Ecto neural progenitor cell (in vitro differentiated cells): ENCODE data around the gene INF2.

Source experiments
- DNase-seq: peaks from one replicate; pipeline ENCODE4 v3.0.0-alpha.2; 2018; ENCODE audit warnings: low spot score

The INF2 gene

DNA sequence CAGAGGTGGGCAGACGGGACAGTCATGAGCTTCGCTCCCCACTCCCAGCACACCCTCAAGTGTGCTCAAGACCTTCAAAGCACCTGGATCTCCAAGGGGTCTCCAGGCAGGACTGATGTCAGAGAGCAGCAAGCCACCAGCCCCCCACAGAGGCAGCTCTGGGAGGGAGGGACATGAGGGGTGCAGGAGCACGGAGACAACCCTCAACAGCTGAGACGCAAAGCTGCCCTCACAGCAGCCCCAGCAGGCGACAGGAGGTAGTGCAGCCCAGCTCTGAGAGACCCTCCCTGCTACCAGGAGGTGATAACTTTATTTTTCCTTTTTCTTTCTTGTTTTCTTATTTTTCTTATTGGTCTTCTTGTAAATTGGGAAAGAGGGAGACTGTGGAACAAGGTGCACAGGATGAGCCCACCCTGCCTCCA, 81.4 kb downstream of the INF2 start:
- DNase-seq: no peak

DNA sequence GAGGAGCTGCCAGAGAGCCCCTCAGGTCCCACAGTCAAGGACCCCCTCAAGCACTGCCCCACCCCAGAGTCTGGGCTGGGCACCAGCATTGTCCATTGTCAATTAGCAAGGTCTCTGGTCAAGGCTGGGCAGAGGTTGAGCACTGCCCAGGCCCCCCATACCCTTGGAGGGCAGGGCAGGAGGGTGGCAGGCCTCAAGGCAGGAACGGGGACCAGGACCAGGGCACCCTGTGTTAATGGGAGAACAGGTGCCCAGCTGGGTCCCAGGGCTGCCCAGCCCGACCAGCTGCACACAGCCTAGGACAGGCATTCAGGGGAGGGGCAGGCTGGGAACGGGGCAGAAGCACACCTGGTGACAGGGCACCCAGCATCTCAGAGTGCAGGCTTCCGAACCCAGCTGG, 82.0 kb downstream of the INF2 start:
- no peak for DNase-seq
